ENCODE measurements around the gene RNU6-1. TPM values are rescaled to one million over a fixed set of nuclear protein-coding genes. Genes with fewer than 3 reads are reported as not detected.

RNU6-1 gene
- total RNA-seq, 1 donor from 2014 or later: not detected

DNA sequence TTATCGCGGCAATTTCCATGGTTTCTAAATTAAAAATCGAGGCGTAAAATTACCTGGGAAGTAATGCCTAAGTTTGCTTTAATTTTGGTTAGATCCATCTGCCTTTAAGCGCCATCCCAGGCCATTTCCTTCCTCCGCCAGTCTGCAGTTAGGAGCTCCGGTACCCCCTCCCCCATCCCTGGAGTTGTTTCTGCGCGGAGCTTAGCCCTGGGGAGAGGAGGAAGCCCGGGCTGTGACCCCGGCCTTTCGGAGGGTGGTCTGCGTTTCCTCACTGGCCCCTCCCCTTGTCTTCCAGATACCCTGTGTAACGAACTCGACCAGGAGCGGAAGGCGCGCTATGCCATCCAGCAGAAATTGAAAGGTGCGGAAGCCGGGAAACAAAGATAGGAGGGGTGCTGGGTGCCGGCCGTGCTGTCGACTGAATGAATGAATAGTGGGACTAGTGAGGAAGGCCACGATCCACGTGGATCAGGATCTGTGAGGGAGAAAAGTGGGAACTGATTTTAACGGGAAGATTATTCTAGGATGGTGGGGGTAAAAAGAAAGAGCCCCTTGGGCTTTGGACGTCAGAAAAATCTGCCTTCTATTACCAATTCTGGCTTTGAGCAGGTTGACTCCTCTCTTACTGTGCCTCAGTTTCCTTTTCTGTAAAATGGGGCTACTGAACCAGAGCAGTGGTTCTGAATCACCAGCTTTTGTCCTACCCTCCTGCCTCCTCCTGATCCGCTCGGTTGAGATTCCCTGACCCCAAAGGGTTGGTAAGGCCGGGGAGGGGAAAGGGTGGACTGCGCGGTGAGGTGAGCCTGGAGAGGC lies 6.7 kb downstream of the RNU6-1 start:
- Histone ChIP-seq H3K36me3 (no peaks in the 10 kb centered on the region), H3K27me3 (peaks cover 81% of the 10 kb centered on the region), H3K9me3 (no peaks in the 10 kb centered on the region), H3K4me3 (peak overlapping the region; percentile 45), H3K4me1 (peaks cover 54% of the 10 kb centered on the region), H3K27ac (no peak overlapping the region)
- DNase-seq (no peak), ATAC-seq (no peak)
- TF ChIP-seq, protein P1, sequence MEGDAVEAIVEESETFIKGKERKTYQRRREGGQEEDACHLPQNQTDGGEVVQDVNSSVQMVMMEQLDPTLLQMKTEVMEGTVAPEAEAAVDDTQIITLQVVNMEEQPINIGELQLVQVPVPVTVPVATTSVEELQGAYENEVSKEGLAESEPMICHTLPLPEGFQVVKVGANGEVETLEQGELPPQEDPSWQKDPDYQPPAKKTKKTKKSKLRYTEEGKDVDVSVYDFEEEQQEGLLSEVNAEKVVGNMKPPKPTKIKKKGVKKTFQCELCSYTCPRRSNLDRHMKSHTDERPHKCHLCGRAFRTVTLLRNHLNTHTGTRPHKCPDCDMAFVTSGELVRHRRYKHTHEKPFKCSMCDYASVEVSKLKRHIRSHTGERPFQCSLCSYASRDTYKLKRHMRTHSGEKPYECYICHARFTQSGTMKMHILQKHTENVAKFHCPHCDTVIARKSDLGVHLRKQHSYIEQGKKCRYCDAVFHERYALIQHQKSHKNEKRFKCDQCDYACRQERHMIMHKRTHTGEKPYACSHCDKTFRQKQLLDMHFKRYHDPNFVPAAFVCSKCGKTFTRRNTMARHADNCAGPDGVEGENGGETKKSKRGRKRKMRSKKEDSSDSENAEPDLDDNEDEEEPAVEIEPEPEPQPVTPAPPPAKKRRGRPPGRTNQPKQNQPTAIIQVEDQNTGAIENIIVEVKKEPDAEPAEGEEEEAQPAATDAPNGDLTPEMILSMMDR (IDR thresholded peaks at IDR 0.05): no peak
- intact Hi-C loops (cut with DNase I): loop anchor here (5.0 to 10.0 kb wide), 3 partner anchors 308 to 888 kb away; partner anchors contain the start of gene C15orf61

DNA sequence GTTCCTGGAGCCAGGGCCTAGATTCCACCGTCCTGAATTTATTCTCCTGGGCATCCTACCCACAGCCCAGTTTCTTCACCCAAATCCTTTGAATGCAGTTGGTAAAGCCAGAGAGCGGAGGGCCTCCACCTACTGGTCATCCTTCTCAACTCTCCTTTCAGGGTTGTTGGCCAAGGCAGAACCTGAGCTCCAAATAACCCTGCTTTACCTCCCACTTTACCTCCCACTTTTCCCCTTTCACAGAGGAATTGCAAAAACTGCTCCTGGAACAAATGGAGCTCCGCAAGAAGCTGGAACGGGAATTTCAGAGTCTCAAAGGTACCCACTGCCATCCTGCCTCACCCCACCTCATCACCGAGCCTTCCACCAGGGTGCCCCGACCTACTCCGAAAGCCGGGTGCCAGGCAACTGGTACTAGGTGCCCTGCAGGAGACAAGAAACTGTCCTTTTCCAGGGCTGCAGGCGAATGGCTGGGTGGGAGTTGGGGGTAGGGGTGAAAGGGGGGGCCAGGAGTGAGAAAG lies 7.8 kb downstream of the RNU6-1 start:
- DNase-seq (peak; percentile 43), ATAC-seq (no peak)
- peaks cover 60% of the 10 kb centered on the region for H3K4me1 ChIP-seq
- TF ChIP-seq, protein P1 (IDR thresholded peaks at IDR 0.05): no peak
- H3K27ac ChIP-seq: no peak overlapping the region
- peaks cover 91% of the 10 kb centered on the region for H3K27me3 ChIP-seq
- H3K36me3 ChIP-seq: no peaks in the 10 kb centered on the region
- H3K9me3 ChIP-seq: no peaks in the 10 kb centered on the region
- H3K4me3 ChIP-seq: no peak overlapping the region
- intact Hi-C loops (cut with DNase I): loop anchor here (5.0 to 10.0 kb wide), 3 partner anchors 307 to 887 kb away; partner anchors contain the start of gene C15orf61

DNA sequence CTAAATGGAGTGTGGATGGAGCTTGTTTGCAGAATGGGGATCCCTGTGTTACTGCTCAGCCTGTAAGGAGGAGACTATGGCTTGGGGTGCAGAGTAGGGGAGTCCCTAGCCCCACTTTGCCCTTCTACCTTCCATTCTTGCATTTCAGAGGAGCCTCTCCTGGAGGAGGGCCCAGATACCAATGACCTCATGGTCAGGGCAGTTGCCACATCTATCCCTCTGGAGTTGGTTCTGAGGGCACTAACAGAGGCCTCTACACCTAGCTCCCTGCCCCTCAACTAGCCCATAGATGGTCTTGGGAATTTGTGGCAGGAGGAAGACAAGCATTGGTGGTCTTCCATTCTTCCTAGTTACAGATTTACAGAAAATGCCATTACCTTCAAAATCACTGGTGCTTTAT lies 8.5 kb downstream of the RNU6-1 start:
- Histone ChIP-seq H3K36me3 (no peaks in the 10 kb centered on the region), H3K9me3 (no peaks in the 10 kb centered on the region), H3K27me3 (peaks cover 98% of the 10 kb centered on the region), H3K27ac (no peak overlapping the region), H3K4me3 (no peak overlapping the region), H3K4me1 (peaks cover 60% of the 10 kb centered on the region)
- DNase-seq (no peak), ATAC-seq (no peak)
- TF ChIP-seq, protein P1 (IDR thresholded peaks at IDR 0.05): no peak
- intact Hi-C loops (cut with DNase I): loop anchor here (5.0 to 10.0 kb wide), 3 partner anchors 307 to 887 kb away; partner anchors contain the start of gene C15orf61

DNA sequence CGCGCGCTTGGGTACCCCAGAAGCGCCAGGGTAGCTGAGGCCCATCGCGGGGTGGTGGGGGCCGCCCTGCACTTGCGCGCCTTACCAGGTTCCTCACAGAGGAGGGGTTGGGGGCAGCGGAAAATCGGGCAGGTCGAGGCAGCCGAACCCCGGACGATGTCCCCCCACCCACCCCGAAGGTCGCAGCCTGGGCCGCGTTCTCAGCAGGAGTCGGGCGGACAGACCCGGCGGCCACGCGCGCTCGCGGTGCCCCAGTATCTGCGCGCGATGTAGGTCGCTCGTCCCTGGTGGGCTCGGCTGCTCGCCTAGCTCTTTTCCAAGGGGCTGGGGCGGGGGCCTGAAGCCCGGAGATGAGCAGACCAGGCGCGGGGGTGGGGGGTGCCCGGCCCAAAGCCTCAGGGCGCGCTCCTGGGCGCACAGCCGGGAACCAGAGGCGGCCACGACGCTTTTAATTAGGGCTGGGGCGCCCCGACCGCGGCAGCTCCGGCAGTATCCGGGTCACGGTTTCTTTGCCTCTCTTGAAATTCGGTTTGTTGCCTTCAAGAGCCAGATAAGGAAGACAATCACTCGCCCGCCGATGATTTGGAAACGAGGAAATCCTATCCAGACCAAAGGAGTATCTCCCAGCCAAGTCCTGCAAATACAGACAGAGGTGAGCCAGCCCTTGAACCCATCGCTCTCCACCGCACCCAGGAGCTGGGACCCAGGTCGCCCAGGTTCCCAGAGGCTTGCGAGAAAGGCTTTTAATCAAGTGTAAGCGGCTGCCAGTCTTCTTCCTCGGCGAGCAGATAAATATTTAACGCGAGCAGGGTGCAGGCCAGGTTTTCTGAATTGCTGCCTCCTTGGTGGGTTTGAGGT lies 10.0 kb downstream of the RNU6-1 start:
- TF ChIP-seq, protein P1 (IDR thresholded peaks at IDR 0.05): no peak
- H3K36me3 ChIP-seq: no peaks in the 10 kb centered on the region
- no peaks in the 10 kb centered on the region for H3K9me3 ChIP-seq
- H3K27ac ChIP-seq: no peak overlapping the region
- DNase-seq: peak; percentile 55
- no peak for ATAC-seq
- H3K4me3 ChIP-seq: no peak overlapping the region
- peaks cover 55% of the 10 kb centered on the region for H3K4me1 ChIP-seq
- intact Hi-C loops (cut with DNase I): loop anchor here (5.0 to 10.0 kb wide), 3 partner anchors 305 to 885 kb away; partner anchors contain the start of gene C15orf61
- peaks cover 100% of the 10 kb centered on the region for H3K27me3 ChIP-seq

DNA sequence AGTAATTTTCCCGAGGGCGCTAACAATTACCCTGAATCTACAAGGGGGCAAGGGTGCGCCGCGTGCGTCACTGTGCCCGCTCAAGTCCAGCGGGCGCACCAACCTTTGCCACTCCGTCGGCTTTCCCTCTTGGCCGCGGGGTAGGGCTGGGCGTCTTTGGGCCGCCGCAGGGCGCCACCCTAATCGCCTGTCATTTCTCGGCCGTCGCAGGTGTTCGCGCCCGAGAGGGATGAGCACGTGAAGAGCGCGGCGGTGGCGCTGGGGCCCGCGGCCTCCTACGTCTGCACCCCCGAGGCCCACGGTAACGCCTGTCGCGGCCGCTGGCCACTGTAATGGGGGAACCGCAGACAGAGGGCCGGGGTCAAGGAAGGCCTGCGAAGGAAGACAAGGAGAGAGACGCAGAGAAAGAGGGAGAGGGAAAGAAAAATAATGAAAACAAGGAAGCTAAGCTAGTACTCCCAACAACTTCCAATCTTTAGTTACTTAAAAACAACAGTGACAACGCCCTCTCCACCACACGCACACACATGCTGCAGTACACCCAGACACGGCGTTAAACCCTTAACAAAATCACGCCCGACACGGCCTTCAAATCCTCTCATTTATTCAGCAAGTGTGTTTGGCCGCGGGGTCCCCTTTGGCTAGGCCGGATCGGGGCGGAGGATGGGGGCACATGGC lies 10.7 kb downstream of the RNU6-1 start:
- H3K9me3 ChIP-seq: no peaks in the 10 kb centered on the region
- TF ChIP-seq, protein P1 (IDR thresholded peaks at IDR 0.05): no peak
- peaks cover 47% of the 10 kb centered on the region for H3K4me1 ChIP-seq
- no peaks in the 10 kb centered on the region for H3K36me3 ChIP-seq
- H3K27me3 ChIP-seq: peaks cover 100% of the 10 kb centered on the region
- intact Hi-C loops (cut with DNase I): no loop called here
- peak; percentile 51 for DNase-seq
- no peak for ATAC-seq
- H3K4me3 ChIP-seq: no peak overlapping the region
- H3K27ac ChIP-seq: no peak overlapping the region

Data from upper lobe of right lung (tissue), 1 donor.